HepG2 (cell line): ENCODE measurements around the gene LLGL2. TPM values are rescaled to one million over a fixed set of nuclear protein-coding genes. Genes with fewer than 3 reads are reported as not detected.

Experiments used
- ATF1 ChIP-seq: IDR thresholded peaks from 2 replicates; pipeline ENCODE4 v1.6.1; 2016; ENCODE audit warnings: mild to moderate bottlenecking, control low read depth
- ISL2 ChIP-seq: sonication (generic); formaldehyde crosslinking; IDR thresholded peaks from 2 replicates; pipeline ENCODE4 v1.5.0; 2020; ENCODE audit warnings: missing genetic modification reagents
- ZFP1 ChIP-seq: IDR thresholded peaks from 2 replicates; pipeline ENCODE4 v1.6.1; 2016
- ZNF275 ChIP-seq: sonication (generic); formaldehyde crosslinking; IDR thresholded peaks from 2 replicates; pipeline ENCODE4 v1.8.0; 2022; ENCODE audit warnings: missing genetic modification reagents, mild to moderate bottlenecking, inconsistent platforms, borderline replicate concordance
- ZNF296 ChIP-seq: sonication (generic); formaldehyde crosslinking; conservative IDR thresholded peaks from 2 replicates; pipeline ENCODE4 v1.5.0; 2020; ENCODE audit warnings: mild to moderate bottlenecking, missing genetic modification reagents
- ZNF451 ChIP-seq: sonication (generic); formaldehyde crosslinking; IDR thresholded peaks from 2 replicates; pipeline ENCODE4 v1.5.0; 2020; ENCODE audit warnings: mild to moderate bottlenecking, missing genetic modification reagents
- ZNF558 ChIP-seq: sonication (generic); formaldehyde crosslinking; IDR thresholded peaks from 2 replicates; pipeline ENCODE4 v1.9.0; 2022; ENCODE audit warnings: mild to moderate bottlenecking, missing genetic modification reagents, borderline replicate concordance
- ZSCAN12 ChIP-seq: sonication (generic); formaldehyde crosslinking; IDR thresholded peaks from 2 replicates; pipeline ENCODE4 v1.9.0; 2021; ENCODE audit warnings: mild to moderate bottlenecking, missing genetic modification reagents
- polyA plus RNA-seq, 8 experiments: library from polyadenylated mRNA; depleted of rRNA in 3 of 8; stranded (reverse) in 7 of 8; unstranded in 1 of 8; fragments of >200 nt; fragmentation: Illumina TruSeq in 4 of 8; extraction: Trizol in 4 of 8; gene quantifications; 2 replicates each; pipeline versions ENCODE4 v1.2.1 to v1.2.3, GENCODE V29; 2011 to 2016; ENCODE audit warnings: low read depth in 4 of 8, missing spikeins in 1 of 8, mixed read lengths in 1 of 8; ENCODE audit not compliant: insufficient read depth in 1 of 8
- total RNA-seq, 5 experiments: library from RNA; depleted of rRNA; stranded (reverse); fragments of >200 nt; fragmentation: Illumina TruSeq; extraction: Trizol; gene quantifications; 2 replicates each; pipeline ENCODE4 v1.2.3, GENCODE V29; 2016; ENCODE audit warnings: low read depth in 1 of 5
- TF ChIP-seq, protein P1 (sequence below): sonication (generic); formaldehyde crosslinking; IDR thresholded peaks from 2 replicates; pipeline ENCODE4 v1.4.0; 2020; ENCODE audit warnings: missing genetic modification reagents, mild to moderate bottlenecking, borderline replicate concordance
- TF ChIP-seq, protein P2 (sequence below): sonication (generic); formaldehyde crosslinking; IDR thresholded peaks from 2 replicates; pipeline ENCODE4 v1.5.0; 2020; ENCODE audit warnings: mild to moderate bottlenecking, missing genetic modification reagents
- TF ChIP-seq, protein P3 (sequence below): sonication (generic); formaldehyde crosslinking; IDR thresholded peaks from 2 replicates; pipeline ENCODE4 v1.5.0; 2020; ENCODE audit warnings: missing genetic modification reagents
- TF ChIP-seq, protein P4 (sequence below): sonication (generic); formaldehyde crosslinking; IDR thresholded peaks from 2 replicates; pipeline ENCODE4 v1.8.1; 2023; ENCODE audit warnings: missing genetic modification reagents, mild to moderate bottlenecking, borderline replicate concordance
- TF ChIP-seq, protein P5 (sequence below): IDR thresholded peaks from 2 replicates; pipeline ENCODE4 v1.6.1; 2016; ENCODE audit warnings: low read depth, control low read depth
- TF ChIP-seq, protein P6 (sequence below): IDR thresholded peaks from 2 replicates; pipeline ENCODE4 v1.6.1; 2016; ENCODE audit warnings: control low read depth

The LLGL2 gene
- total and polyA plus RNA-seq, 2 of the 13 experiments (the other 11 are each of a cell fraction or from before 2014, with no cell fraction given), result 83.0 to 86.7 TPM

- TF ChIP-seq ISL2 (CRISPR knock-in tag), result peak; percentile 81
- TF ChIP-seq ZFP1, result peak; percentile 61; the same call in 1 of the 2 replicates
- no peak for TF ChIP-seq ZNF296 (CRISPR knock-in tag)
- TF ChIP-seq ZSCAN12 (CRISPR knock-in tag), result no peak
- no peak for TF ChIP-seq ZNF558 (CRISPR knock-in tag)
- TF ChIP-seq, protein P1, sequence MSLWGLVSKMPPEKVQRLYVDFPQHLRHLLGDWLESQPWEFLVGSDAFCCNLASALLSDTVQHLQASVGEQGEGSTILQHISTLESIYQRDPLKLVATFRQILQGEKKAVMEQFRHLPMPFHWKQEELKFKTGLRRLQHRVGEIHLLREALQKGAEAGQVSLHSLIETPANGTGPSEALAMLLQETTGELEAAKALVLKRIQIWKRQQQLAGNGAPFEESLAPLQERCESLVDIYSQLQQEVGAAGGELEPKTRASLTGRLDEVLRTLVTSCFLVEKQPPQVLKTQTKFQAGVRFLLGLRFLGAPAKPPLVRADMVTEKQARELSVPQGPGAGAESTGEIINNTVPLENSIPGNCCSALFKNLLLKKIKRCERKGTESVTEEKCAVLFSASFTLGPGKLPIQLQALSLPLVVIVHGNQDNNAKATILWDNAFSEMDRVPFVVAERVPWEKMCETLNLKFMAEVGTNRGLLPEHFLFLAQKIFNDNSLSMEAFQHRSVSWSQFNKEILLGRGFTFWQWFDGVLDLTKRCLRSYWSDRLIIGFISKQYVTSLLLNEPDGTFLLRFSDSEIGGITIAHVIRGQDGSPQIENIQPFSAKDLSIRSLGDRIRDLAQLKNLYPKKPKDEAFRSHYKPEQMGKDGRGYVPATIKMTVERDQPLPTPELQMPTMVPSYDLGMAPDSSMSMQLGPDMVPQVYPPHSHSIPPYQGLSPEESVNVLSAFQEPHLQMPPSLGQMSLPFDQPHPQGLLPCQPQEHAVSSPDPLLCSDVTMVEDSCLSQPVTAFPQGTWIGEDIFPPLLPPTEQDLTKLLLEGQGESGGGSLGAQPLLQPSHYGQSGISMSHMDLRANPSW (CRISPR knock-in tag), result peak; percentile 96
- TF ChIP-seq, protein P2, sequence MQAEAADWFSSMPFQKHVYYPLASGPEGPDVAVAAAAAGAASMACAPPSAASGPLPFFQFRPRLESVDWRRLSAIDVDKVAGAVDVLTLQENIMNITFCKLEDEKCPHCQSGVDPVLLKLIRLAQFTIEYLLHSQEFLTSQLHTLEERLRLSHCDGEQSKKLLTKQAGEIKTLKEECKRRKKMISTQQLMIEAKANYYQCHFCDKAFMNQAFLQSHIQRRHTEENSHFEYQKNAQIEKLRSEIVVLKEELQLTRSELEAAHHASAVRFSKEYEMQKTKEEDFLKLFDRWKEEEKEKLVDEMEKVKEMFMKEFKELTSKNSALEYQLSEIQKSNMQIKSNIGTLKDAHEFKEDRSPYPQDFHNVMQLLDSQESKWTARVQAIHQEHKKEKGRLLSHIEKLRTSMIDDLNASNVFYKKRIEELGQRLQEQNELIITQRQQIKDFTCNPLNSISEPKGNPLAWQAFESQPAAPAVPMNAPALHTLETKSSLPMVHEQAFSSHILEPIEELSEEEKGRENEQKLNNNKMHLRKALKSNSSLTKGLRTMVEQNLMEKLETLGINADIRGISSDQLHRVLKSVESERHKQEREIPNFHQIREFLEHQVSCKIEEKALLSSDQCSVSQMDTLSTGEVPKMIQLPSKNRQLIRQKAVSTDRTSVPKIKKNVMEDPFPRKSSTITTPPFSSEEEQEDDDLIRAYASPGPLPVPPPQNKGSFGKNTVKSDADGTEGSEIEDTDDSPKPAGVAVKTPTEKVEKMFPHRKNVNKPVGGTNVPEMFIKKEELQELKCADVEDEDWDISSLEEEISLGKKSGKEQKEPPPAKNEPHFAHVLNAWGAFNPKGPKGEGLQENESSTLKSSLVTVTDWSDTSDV, result no peak; the same call in 1 of the 2 replicates
- TF ChIP-seq ZNF451 (CRISPR knock-in tag), result peak; percentile 80; the same call in 1 of the 2 replicates
- TF ChIP-seq, protein P3, sequence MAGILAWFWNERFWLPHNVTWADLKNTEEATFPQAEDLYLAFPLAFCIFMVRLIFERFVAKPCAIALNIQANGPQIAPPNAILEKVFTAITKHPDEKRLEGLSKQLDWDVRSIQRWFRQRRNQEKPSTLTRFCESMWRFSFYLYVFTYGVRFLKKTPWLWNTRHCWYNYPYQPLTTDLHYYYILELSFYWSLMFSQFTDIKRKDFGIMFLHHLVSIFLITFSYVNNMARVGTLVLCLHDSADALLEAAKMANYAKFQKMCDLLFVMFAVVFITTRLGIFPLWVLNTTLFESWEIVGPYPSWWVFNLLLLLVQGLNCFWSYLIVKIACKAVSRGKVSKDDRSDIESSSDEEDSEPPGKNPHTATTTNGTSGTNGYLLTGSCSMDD (CRISPR knock-in tag), result no peak
- TF ChIP-seq, protein P4, sequence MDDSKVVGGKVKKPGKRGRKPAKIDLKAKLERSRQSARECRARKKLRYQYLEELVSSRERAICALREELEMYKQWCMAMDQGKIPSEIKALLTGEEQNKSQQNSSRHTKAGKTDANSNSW (CRISPR knock-in tag), result no peak; the same call in 1 of the 2 replicates
- peak; percentile 79; the same call in 1 of the 2 replicates for TF ChIP-seq ZNF275
- TF ChIP-seq, protein P5, sequence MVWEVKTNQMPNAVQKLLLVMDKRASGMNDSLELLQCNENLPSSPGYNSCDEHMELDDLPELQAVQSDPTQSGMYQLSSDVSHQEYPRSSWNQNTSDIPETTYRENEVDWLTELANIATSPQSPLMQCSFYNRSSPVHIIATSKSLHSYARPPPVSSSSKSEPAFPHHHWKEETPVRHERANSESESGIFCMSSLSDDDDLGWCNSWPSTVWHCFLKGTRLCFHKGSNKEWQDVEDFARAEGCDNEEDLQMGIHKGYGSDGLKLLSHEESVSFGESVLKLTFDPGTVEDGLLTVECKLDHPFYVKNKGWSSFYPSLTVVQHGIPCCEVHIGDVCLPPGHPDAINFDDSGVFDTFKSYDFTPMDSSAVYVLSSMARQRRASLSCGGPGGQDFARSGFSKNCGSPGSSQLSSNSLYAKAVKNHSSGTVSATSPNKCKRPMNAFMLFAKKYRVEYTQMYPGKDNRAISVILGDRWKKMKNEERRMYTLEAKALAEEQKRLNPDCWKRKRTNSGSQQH (CRISPR knock-in tag), result no peak; the same call in 1 of the 2 replicates
- TF ChIP-seq, protein P6, sequence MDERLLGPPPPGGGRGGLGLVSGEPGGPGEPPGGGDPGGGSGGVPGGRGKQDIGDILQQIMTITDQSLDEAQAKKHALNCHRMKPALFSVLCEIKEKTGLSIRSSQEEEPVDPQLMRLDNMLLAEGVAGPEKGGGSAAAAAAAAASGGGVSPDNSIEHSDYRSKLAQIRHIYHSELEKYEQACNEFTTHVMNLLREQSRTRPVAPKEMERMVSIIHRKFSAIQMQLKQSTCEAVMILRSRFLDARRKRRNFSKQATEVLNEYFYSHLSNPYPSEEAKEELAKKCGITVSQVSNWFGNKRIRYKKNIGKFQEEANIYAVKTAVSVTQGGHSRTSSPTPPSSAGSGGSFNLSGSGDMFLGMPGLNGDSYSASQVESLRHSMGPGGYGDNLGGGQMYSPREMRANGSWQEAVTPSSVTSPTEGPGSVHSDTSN, result no peak
- no peak for TF ChIP-seq ATF1
Observed at GRCh38 chr17:75557075-75557851, 31.8 kb downstream of the LLGL2 start (continued).
